Neural cell (in vitro differentiated cells): ENCODE results near the gene SPOCK1. TPM values are rescaled to one million over a fixed set of nuclear protein-coding genes. Genes with fewer than 3 reads are reported as not detected.

Experiments
- H2AFZ ChIP-seq: fragments of 200-600, 300-800 bp; sonication (generic), shearing (Covaris generic); 2 replicates; pipeline ENCODE4 v1.6.0; 2014; ENCODE audit warnings: low read depth, mild to moderate bottlenecking, antibody characterized with exemption, low read length, moderate library complexity
- H3F3A ChIP-seq: fragments of 200-600 bp; shearing (Covaris generic); 2 replicates; pipeline ENCODE4 v1.6.1; 2016; ENCODE audit warnings: mild to moderate bottlenecking, moderate library complexity, mixed read lengths, antibody characterized with exemption, low read length; ENCODE audit not compliant: insufficient read depth, poor library complexity, severe bottlenecking
- H3K27ac ChIP-seq: fragments of 200-600, 300-800 bp; sonication (generic), shearing (Covaris generic); 2 replicates; pipeline ENCODE4 v1.5.1; 2014; ENCODE audit warnings: mild to moderate bottlenecking, low read length, moderate library complexity
- H3K27me3 ChIP-seq: fragments of 300-800, 200-600 bp; sonication (generic), shearing (Covaris generic); 2 replicates; pipeline ENCODE4 v1.6.0; 2014; ENCODE audit warnings: mild to moderate bottlenecking, low read depth, low read length, moderate library complexity; ENCODE audit not compliant: insufficient read depth
- H3K36me3 ChIP-seq: fragments of 300-800, 200-600 bp; sonication (generic), shearing (Covaris generic); 2 replicates; pipeline ENCODE4 v1.5.1; 2014; ENCODE audit warnings: mild to moderate bottlenecking, antibody characterized with exemption, low read length, moderate library complexity; ENCODE audit not compliant: insufficient read depth
- H3K4me2 ChIP-seq: fragments of 300-800, 200-600 bp; sonication (generic), shearing (Covaris generic); 2 replicates; pipeline ENCODE4 v1.6.0; 2014; ENCODE audit warnings: mild to moderate bottlenecking, low read length
- H3K4me3 ChIP-seq: fragments of 300-800, 200-600 bp; sonication (generic), shearing (Covaris generic); 2 replicates; pipeline ENCODE4 v1.5.1; 2014; ENCODE audit warnings: mild to moderate bottlenecking, low read length, moderate library complexity
- H3K79me2 ChIP-seq: fragments of 200-600 bp; shearing (Covaris generic); replicated peaks from 2 replicates; pipeline ENCODE4 v1.6.0; 2014; ENCODE audit warnings: mild to moderate bottlenecking, low read length, moderate library complexity; ENCODE audit not compliant: insufficient read depth
- H3K9ac ChIP-seq: fragments of 300-800, 200-600 bp; sonication (generic), shearing (Covaris generic); 2 replicates; pipeline ENCODE4 v1.6.1; 2016; ENCODE audit warnings: mild to moderate bottlenecking, low read length, mixed read lengths
- H3K9me2 ChIP-seq: fragments of 200-600 bp; shearing (Covaris generic); 2 replicates; pipeline ENCODE4 v1.6.1; 2016; ENCODE audit warnings: mild to moderate bottlenecking, low read length, mixed read lengths; ENCODE audit not compliant: insufficient read depth
- H3K9me3 ChIP-seq: fragments of 200-600, 300-800 bp; sonication (generic), shearing (Covaris generic); 2 replicates; pipeline ENCODE4 v1.6.1; 2016; ENCODE audit warnings: mild to moderate bottlenecking, mixed run types, low read length, moderate library complexity, mixed read lengths
- H4K20me1 ChIP-seq: fragments of 200-600 bp; shearing (Covaris generic); 2 replicates; pipeline ENCODE4 v1.6.1; 2016; ENCODE audit warnings: mild to moderate bottlenecking, mixed run types; ENCODE audit not compliant: insufficient read depth
- EP300 ChIP-seq: fragments of 450-650 bp; conservative IDR thresholded peaks from 2 replicates; pipeline ENCODE4 v1.6.1; 2014; ENCODE audit warnings: antibody characterized with exemption, mild to moderate bottlenecking, moderate library complexity; ENCODE audit not compliant: poor library complexity, severe bottlenecking
- EZH2 ChIP-seq: fragments of 200-600, 300-800 bp; shearing (Covaris generic), sonication (generic); IDR thresholded peaks from 2 replicates; pipeline ENCODE4 v1.6.1; 2014; ENCODE audit warnings: antibody characterized with exemption, low read length, borderline replicate concordance, mild to moderate bottlenecking; ENCODE audit not compliant: insufficient read depth, poor library complexity, severe bottlenecking
- MXI1 ChIP-seq: fragments of 450-650 bp; conservative IDR thresholded peaks from 2 replicates; pipeline ENCODE4 v1.6.1; 2014; ENCODE audit warnings: antibody characterized with exemption, mild to moderate bottlenecking; ENCODE audit not compliant: poor library complexity, severe bottlenecking
- POLR2AphosphoS5 ChIP-seq: IDR thresholded peaks from 2 replicates; pipeline ENCODE4 v1.6.1; 2012
- RAD21 ChIP-seq: fragments of 450-650 bp; conservative IDR thresholded peaks from 2 replicates; pipeline ENCODE4 v1.6.1; 2014; ENCODE audit warnings: antibody characterized with exemption, mild to moderate bottlenecking, moderate library complexity
- SMC3 ChIP-seq: fragments of 450-650 bp; conservative IDR thresholded peaks from 2 replicates; pipeline ENCODE4 v1.6.1; 2014; ENCODE audit warnings: antibody characterized with exemption, mild to moderate bottlenecking, moderate library complexity; ENCODE audit not compliant: poor library complexity
- TAF1 ChIP-seq: IDR thresholded peaks from 2 replicates; pipeline ENCODE4 v1.6.1; 2012; ENCODE audit warnings: low read depth
- polyA plus RNA-seq: library from polyadenylated mRNA; depleted of rRNA; stranded (reverse); fragments of >200 nt; gene quantifications from 2 replicates; pipeline ENCODE4 v1.2.3, GENCODE V29; 2014
- TF ChIP-seq, protein P1 (sequence below): fragments of 450-650 bp; IDR thresholded peaks from 2 replicates; pipeline ENCODE4 v1.5.1; 2014; ENCODE audit warnings: antibody characterized with exemption, mild to moderate bottlenecking, moderate library complexity; ENCODE audit not compliant: poor library complexity, severe bottlenecking
- TF ChIP-seq, protein P2 (sequence below): IDR thresholded peaks from 2 replicates; pipeline ENCODE4 v1.6.1; 2012; ENCODE audit warnings: borderline replicate concordance

The SPOCK1 gene
- polyA plus RNA-seq, 1 donor from 2014 or later: 33.6 TPM

DNA sequence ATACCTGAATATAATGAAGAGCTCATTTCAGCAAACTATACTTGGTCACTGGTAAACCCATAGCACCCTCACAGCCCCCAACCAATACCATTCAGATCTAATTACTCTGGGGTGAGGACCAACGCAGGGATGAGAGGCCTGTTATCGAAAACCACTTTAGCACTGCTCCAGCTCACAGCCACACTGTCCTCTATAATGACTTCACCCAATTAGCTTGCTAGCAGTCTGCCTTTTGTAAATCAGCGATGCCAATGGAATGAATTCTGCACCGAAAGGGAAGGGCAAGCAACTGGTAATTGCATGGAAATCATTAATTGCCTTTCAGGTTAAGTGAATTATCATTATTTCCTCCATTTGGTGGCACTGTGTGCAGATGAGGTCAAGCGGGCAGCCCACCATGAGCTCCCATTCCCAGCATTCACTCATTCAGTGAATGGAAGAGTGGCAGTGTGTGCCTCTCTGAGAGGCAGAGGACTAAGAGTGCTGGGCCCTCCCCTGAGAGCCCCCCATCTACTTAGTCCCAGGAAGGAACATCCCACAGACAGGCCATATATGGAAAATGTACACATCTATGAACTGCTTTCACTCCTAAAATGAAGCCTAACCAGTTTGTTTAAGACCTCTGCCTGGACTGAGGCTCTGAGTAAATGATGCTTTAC, 262.1 kb downstream of the SPOCK1 start:
- Histone ChIP-seq H3K9me3 (no peaks in the 10 kb centered on the region), H3K4me3 (no peak overlapping the region), H3K27me3 (no peaks in the 10 kb centered on the region), H3K9ac (no peak overlapping the region), H3F3A (no peaks in the 10 kb centered on the region), H3K9me2 (no peaks in the 10 kb centered on the region), H3K4me2 (no peak overlapping the region), H3K27ac (no peak overlapping the region), H3K79me2 (no peaks in the 10 kb centered on the region), H3K36me3 (no peaks in the 10 kb centered on the region), H4K20me1 (no peaks in the 10 kb centered on the region), H2AFZ (no peak overlapping the region)
- TF ChIP-seq, protein P1, sequence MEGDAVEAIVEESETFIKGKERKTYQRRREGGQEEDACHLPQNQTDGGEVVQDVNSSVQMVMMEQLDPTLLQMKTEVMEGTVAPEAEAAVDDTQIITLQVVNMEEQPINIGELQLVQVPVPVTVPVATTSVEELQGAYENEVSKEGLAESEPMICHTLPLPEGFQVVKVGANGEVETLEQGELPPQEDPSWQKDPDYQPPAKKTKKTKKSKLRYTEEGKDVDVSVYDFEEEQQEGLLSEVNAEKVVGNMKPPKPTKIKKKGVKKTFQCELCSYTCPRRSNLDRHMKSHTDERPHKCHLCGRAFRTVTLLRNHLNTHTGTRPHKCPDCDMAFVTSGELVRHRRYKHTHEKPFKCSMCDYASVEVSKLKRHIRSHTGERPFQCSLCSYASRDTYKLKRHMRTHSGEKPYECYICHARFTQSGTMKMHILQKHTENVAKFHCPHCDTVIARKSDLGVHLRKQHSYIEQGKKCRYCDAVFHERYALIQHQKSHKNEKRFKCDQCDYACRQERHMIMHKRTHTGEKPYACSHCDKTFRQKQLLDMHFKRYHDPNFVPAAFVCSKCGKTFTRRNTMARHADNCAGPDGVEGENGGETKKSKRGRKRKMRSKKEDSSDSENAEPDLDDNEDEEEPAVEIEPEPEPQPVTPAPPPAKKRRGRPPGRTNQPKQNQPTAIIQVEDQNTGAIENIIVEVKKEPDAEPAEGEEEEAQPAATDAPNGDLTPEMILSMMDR: no peak
- TF ChIP-seq POLR2AphosphoS5: no peak
- no peak for TF ChIP-seq EZH2
- TF ChIP-seq SMC3: no peak
- TF ChIP-seq EP300: no peak
- no peak for TF ChIP-seq TAF1
- TF ChIP-seq RAD21: no peak
- TF ChIP-seq, protein P2, sequence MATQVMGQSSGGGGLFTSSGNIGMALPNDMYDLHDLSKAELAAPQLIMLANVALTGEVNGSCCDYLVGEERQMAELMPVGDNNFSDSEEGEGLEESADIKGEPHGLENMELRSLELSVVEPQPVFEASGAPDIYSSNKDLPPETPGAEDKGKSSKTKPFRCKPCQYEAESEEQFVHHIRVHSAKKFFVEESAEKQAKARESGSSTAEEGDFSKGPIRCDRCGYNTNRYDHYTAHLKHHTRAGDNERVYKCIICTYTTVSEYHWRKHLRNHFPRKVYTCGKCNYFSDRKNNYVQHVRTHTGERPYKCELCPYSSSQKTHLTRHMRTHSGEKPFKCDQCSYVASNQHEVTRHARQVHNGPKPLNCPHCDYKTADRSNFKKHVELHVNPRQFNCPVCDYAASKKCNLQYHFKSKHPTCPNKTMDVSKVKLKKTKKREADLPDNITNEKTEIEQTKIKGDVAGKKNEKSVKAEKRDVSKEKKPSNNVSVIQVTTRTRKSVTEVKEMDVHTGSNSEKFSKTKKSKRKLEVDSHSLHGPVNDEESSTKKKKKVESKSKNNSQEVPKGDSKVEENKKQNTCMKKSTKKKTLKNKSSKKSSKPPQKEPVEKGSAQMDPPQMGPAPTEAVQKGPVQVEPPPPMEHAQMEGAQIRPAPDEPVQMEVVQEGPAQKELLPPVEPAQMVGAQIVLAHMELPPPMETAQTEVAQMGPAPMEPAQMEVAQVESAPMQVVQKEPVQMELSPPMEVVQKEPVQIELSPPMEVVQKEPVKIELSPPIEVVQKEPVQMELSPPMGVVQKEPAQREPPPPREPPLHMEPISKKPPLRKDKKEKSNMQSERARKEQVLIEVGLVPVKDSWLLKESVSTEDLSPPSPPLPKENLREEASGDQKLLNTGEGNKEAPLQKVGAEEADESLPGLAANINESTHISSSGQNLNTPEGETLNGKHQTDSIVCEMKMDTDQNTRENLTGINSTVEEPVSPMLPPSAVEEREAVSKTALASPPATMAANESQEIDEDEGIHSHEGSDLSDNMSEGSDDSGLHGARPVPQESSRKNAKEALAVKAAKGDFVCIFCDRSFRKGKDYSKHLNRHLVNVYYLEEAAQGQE: no peak
- TF ChIP-seq MXI1: no peak

DNA sequence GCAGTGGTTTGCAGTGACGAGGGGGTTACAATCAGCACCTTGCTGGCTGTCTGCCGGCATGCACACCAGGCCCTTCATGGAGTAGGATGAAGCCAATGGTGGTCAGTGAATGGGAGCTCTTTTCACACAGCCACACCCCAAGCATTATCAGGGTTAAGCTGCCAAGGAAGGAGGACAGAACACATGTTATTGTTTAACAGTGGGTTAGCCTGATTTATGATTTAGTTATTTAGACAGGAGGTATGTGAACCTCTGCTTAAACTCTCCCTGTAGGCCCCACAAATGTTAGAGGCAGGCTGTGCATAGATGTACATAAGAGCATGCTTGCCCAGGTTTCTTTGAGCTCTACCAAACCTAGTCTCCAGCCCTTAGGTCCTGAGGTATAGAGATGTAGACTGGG, 262.9 kb downstream of the SPOCK1 start:
- Histone ChIP-seq H3K9ac (no peak overlapping the region), H3K9me2 (no peaks in the 10 kb centered on the region), H3K4me2 (no peak overlapping the region), H2AFZ (no peak overlapping the region), H3F3A (no peaks in the 10 kb centered on the region), H4K20me1 (no peaks in the 10 kb centered on the region), H3K9me3 (no peaks in the 10 kb centered on the region), H3K36me3 (no peaks in the 10 kb centered on the region), H3K27ac (no peak overlapping the region), H3K4me3 (no peak overlapping the region), H3K27me3 (no peaks in the 10 kb centered on the region), H3K79me2 (no peaks in the 10 kb centered on the region)
- TF ChIP-seq, protein P2: no peak
- TF ChIP-seq EP300 (no peak), RAD21 (no peak), TAF1 (no peak), SMC3 (no peak), MXI1 (no peak), POLR2AphosphoS5 (no peak), EZH2 (no peak)
- TF ChIP-seq, protein P1: no peak
